Mesenchymal stem cell (in vitro differentiated cells and primary cell): ENCODE measurements around the gene MYOG.

Experiments used
- DNase-seq: peaks from one replicate; pipeline ENCODE4 v3.0.0-alpha.2; 2013
- H2AFZ ChIP-seq: one replicate; pipeline ENCODE4 v1.6.1; 2013; ENCODE audit warnings: low read depth, mild to moderate bottlenecking, control low read depth, inconsistent platforms, low read length, moderate library complexity
- H2AK5ac ChIP-seq: 2 replicates; pipeline ENCODE4 v1.6.1; 2013; ENCODE audit warnings: low read length, moderate library complexity, mild to moderate bottlenecking, inconsistent platforms; ENCODE audit not compliant: severe bottlenecking
- H2BK120ac ChIP-seq: one replicate; pipeline ENCODE4 v1.6.1; 2013; ENCODE audit warnings: low read depth, mild to moderate bottlenecking, inconsistent platforms, low read length, moderate library complexity
- H2BK12ac ChIP-seq, 2 experiments: one replicate each; pipeline ENCODE4 v1.6.1; 2013; ENCODE audit warnings: inconsistent platforms in 2 of 2, low read length in 2 of 2, mild to moderate bottlenecking in 2 of 2, moderate library complexity in 2 of 2, control low read depth in 1 of 2
- H2BK15ac ChIP-seq: one replicate; pipeline ENCODE4 v1.6.1; 2013; ENCODE audit warnings: mild to moderate bottlenecking, low read depth, inconsistent platforms; ENCODE audit not compliant: poor library complexity, severe bottlenecking
- H2BK5ac ChIP-seq: 2 replicates; pipeline ENCODE4 v1.6.1; 2013; ENCODE audit warnings: low read depth, mild to moderate bottlenecking, low read length, control low read depth, inconsistent platforms; ENCODE audit not compliant: poor library complexity, severe bottlenecking
- H3K14ac ChIP-seq, 2 experiments: one replicate each; pipeline ENCODE4 v1.6.1; 2013; ENCODE audit warnings: inconsistent platforms in 2 of 2, low read length in 2 of 2, control low read depth in 1 of 2, mild to moderate bottlenecking in 1 of 2, moderate library complexity in 1 of 2
- H3K18ac ChIP-seq, 2 experiments: one replicate each; pipeline ENCODE4 v1.6.1; 2013; ENCODE audit warnings: inconsistent platforms in 2 of 2, low read length in 2 of 2, control low read depth in 1 of 2, low read depth in 1 of 2, mild to moderate bottlenecking in 1 of 2
- H3K23ac ChIP-seq, 2 experiments: one replicate each; pipeline ENCODE4 v1.6.1; 2013; ENCODE audit warnings: inconsistent platforms in 2 of 2, low read length in 2 of 2, mild to moderate bottlenecking in 2 of 2, moderate library complexity in 2 of 2, control low read depth in 1 of 2
- H3K27ac ChIP-seq: 2 replicates; pipeline ENCODE4 v1.5.1; 2013; ENCODE audit warnings: mild to moderate bottlenecking, moderate library complexity, low read length, control low read depth, inconsistent platforms; ENCODE audit not compliant: poor library complexity, severe bottlenecking
- H3K27me3 ChIP-seq, 2 experiments: 2 replicates each; pipeline versions ENCODE4 v1.6.1 to v1.7.0; 2013; ENCODE audit warnings: low read length in 2 of 2, mild to moderate bottlenecking in 2 of 2, moderate library complexity in 2 of 2, control low read depth in 1 of 2, inconsistent platforms in 1 of 2; ENCODE audit not compliant: control insufficient read depth in 1 of 2, insufficient read depth in 1 of 2
- H3K36me3 ChIP-seq, 2 experiments: 2 replicates each; pipeline versions ENCODE4 v1.6.1 to v1.7.0; 2013; ENCODE audit warnings: low read length in 2 of 2, control low read depth in 1 of 2, inconsistent platforms in 1 of 2, low read depth in 1 of 2, mild to moderate bottlenecking in 1 of 2; ENCODE audit not compliant: insufficient read depth in 2 of 2, control insufficient read depth in 1 of 2
- H3K4ac ChIP-seq, 2 experiments: one replicate each; pipeline ENCODE4 v1.6.1; 2013; ENCODE audit warnings: inconsistent platforms in 2 of 2, low read length in 2 of 2, mild to moderate bottlenecking in 2 of 2, moderate library complexity in 2 of 2, control low read depth in 1 of 2, low read depth in 1 of 2
- H3K4me1 ChIP-seq: 2 replicates; pipeline ENCODE4 v1.6.1; 2013; ENCODE audit warnings: low read depth, low read length, control low read depth; ENCODE audit not compliant: control insufficient read depth, insufficient read depth
- H3K4me2 ChIP-seq: 2 replicates; pipeline ENCODE4 v1.6.1; 2013; ENCODE audit warnings: low read length, mild to moderate bottlenecking, inconsistent platforms; ENCODE audit not compliant: poor library complexity, severe bottlenecking
- H3K4me3 ChIP-seq, 2 experiments: 2 replicates each; pipeline versions ENCODE4 v1.5.1 to v1.7.0; 2013; ENCODE audit warnings: low read length in 2 of 2, mild to moderate bottlenecking in 2 of 2, control low read depth in 1 of 2, low read depth in 1 of 2; ENCODE audit not compliant: insufficient read depth in 1 of 2
- H3K79me1 ChIP-seq: replicated peaks from 2 replicates; pipeline ENCODE4 v1.6.1; 2013; ENCODE audit warnings: mild to moderate bottlenecking, control low read depth, low read length, inconsistent platforms; ENCODE audit not compliant: poor library complexity, severe bottlenecking
- H3K9ac ChIP-seq: 2 replicates; pipeline ENCODE4 v1.7.0; 2013; ENCODE audit warnings: mild to moderate bottlenecking, low read length, moderate library complexity
- H3K9me3 ChIP-seq: 2 replicates; pipeline ENCODE4 v1.7.0; 2013; ENCODE audit warnings: mild to moderate bottlenecking, low read length; ENCODE audit not compliant: control insufficient read depth
- H4K8ac ChIP-seq: one replicate; pipeline ENCODE4 v1.6.1; 2013; ENCODE audit warnings: inconsistent platforms, mild to moderate bottlenecking, low read length, moderate library complexity
- H4K91ac ChIP-seq: one replicate; pipeline ENCODE4 v1.6.1; 2013; ENCODE audit warnings: mild to moderate bottlenecking, low read length, inconsistent platforms
- WGBS: methylation state at CpG from one replicate; pipeline ENCODE4 v1.1.7; 2013; ENCODE audit warnings: mixed read lengths; 5-methylcytosine and 5-hydroxymethylcytosine counted together

Gene MYOG

DNA sequence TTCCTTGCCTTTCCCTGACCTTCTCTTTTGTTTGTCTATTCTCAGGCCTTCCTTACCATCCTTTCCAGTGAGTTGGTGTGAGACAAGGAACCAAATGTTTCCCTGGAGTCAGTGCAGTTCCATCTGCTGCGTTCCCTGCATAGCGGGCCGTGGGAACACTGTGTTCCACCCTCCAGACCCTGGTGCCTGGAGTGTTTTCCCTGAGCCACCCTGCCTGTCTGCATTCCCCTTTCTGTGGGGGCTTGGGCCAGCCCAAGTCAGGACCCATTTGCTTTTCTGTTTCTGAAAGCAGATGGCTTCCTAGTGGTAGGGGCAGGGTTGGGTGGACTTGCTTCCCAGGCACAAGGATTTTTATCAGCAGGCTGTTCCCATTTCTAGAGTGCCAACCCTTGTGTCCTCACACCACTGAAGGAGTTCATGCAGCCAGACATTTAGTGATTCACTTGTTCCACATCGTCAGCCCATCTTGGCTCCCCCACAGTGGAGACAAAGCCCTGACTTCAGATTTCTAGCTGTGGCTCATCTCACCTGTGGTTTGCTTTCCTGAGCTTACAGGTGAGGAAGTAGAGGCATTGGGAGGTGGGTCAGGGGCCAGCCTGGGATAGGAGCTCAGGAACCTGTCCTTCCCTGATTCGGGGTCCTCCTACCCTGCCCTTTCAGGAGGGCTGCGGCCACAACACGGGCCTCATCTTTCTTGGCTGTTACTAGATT, 14.1 kb upstream of the MYOG start:
- Histone ChIP-seq H4K8ac (no peak overlapping the region), H3K9me3 (peaks cover 31% of the 10 kb centered on the region), H2BK120ac (no peak overlapping the region), H3K23ac (no peak overlapping the region), H3K14ac (no peak overlapping the region), H3K4me3 (no peak overlapping the region), H3K79me1 (no peaks in the 10 kb centered on the region), H3K27ac (no peak overlapping the region), H3K4ac (no peak overlapping the region), H3K18ac (no peak overlapping the region), H2BK12ac (no peak overlapping the region), H2AFZ (no peak overlapping the region), H3K4me2 (no peak overlapping the region), H2BK5ac (no peak overlapping the region), H3K9ac (no peak overlapping the region), H3K27me3 (peaks cover 44 to 58% of the 10 kb centered on the region in 2 experiments), H2BK15ac (no peak overlapping the region), H3K36me3 (no peaks in the 10 kb centered on the region), H2AK5ac (no peak overlapping the region), H3K4me1 (no peaks in the 10 kb centered on the region), H4K91ac (no peak overlapping the region)
- DNase-seq, result no peak
- WGBS, result 96% methylated on average over 7 of the region's 7 CpGs

DNA sequence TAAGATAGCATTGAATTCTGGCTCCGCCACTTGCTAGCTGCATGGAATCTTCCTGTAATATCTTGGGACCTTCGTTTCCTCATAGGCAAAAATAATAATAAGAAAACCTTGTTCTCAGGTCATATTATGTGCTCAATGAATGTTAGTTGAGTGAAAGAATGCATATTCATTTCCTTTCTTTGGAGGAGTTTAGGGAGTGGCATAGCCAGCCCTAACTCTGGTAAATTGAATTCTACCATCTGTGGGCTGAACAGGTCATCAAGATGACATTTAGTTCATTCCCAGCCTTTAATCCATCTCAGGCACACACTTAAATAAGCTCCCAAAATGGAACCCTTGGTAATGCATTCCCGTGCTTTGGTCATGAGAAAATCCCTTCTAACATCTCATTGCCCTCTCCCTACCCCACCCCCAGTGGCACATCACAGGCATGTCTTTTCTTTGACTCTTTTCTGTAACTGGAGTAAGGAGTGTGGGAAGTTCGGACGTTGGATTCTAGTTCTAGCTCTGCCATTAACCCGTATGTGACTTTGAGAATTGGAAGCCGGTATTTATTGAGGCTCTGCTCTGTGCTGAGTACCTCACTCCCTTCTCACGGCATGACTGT, 13.2 kb upstream of the MYOG start:
- H2BK15ac ChIP-seq, result no peak overlapping the region
- no peaks in the 10 kb centered on the region for H3K36me3 ChIP-seq
- H3K23ac ChIP-seq, result no peak overlapping the region
- H3K79me1 ChIP-seq, result no peaks in the 10 kb centered on the region
- H2AK5ac ChIP-seq, result no peak overlapping the region
- H3K14ac ChIP-seq, result no peak overlapping the region
- H3K9me3 ChIP-seq, result peaks cover 35% of the 10 kb centered on the region
- DNase-seq, result no peak
- no peak overlapping the region for H3K9ac ChIP-seq
- H3K4me3 ChIP-seq, result no peak overlapping the region
- no peak overlapping the region for H3K18ac ChIP-seq
- H2AFZ ChIP-seq, result no peak overlapping the region
- no peak overlapping the region for H3K4me2 ChIP-seq
- no peak overlapping the region for H2BK12ac ChIP-seq
- no peaks in the 10 kb centered on the region for H3K4me1 ChIP-seq
- no peak overlapping the region for H4K91ac ChIP-seq
- H2BK5ac ChIP-seq, result no peak overlapping the region
- H3K27me3 ChIP-seq, result peaks cover 44 to 58% of the 10 kb centered on the region in 2 experiments
- 84% methylated on average over 7 of the region's 8 CpGs for WGBS
- no peak overlapping the region for H3K27ac ChIP-seq
- H3K4ac ChIP-seq, result no peak overlapping the region
- H2BK120ac ChIP-seq, result no peak overlapping the region
- H4K8ac ChIP-seq, result no peak overlapping the region

DNA sequence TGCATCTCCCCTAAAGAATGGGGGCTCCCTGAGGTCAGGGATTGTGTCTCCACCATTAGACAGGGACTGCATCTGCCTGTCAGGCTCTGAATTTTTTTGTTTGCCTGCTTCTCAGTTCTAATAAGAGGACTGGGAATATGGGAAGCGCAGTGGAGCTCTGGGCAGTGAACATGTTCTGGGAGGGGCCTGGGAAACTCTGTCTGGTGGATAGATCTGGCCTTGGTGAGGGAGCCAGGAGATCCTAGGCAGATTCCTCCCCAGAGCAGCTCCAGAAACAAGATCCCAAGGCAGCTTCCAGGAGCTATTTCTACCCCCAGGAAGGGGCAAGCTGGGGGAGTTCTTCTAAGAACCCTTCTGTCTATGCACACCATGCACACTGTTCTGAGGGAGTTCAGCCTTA, 12.6 kb upstream of the MYOG start:
- Histone ChIP-seq H3K36me3 (no peaks in the 10 kb centered on the region), H3K27ac (no peak overlapping the region), H2AFZ (no peak overlapping the region), H3K9ac (no peak overlapping the region), H3K4me2 (no peak overlapping the region), H3K4me1 (no peaks in the 10 kb centered on the region), H3K4ac (no peak overlapping the region), H4K91ac (no peak overlapping the region), H2AK5ac (no peak overlapping the region), H2BK120ac (no peak overlapping the region), H3K4me3 (no peak overlapping the region), H2BK12ac (no peak overlapping the region), H3K27me3 (peaks cover 39 to 55% of the 10 kb centered on the region in 2 experiments), H3K14ac (no peak overlapping the region), H2BK15ac (no peak overlapping the region), H3K9me3 (peaks cover 35% of the 10 kb centered on the region), H4K8ac (no peak overlapping the region), H3K23ac (no peak overlapping the region), H3K18ac (no peak overlapping the region), H3K79me1 (no peaks in the 10 kb centered on the region), H2BK5ac (no peak overlapping the region)
- 91% methylated on average over 1 of the region's 1 CpG for WGBS
- no peak for DNase-seq

DNA sequence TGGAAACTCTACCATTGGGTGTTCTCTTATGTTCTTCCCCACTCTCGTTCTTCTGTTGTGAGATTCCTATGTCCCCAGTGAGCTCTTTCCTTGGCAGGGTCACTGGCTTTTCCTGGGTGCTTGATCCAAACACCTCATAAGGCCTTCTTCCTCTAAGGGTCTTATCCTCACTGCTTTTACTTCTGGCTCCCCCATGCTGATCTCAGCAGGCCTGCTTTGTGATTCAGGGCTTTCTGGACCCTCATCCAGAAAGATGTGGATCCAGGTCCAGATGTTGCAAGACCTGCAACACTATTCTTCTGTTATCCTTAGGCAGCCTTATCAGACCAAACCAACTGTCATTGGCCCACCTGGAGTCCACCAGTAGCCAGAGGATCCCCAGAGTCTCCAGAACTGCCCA, 11.2 kb upstream of the MYOG start:
- no peak overlapping the region for H3K14ac ChIP-seq
- peaks cover 36 to 52% of the 10 kb centered on the region in 2 experiments for H3K27me3 ChIP-seq
- H3K4me3 ChIP-seq, result no peak overlapping the region
- H3K9me3 ChIP-seq, result peaks cover 35% of the 10 kb centered on the region
- H3K18ac ChIP-seq, result no peak overlapping the region
- no peak overlapping the region for H2BK5ac ChIP-seq
- no peak overlapping the region for H4K91ac ChIP-seq
- DNase-seq, result no peak
- no peak overlapping the region for H2AK5ac ChIP-seq
- no peaks in the 10 kb centered on the region for H3K79me1 ChIP-seq
- H3K4me2 ChIP-seq, result no peak overlapping the region
- H2BK15ac ChIP-seq, result no peak overlapping the region
- H3K27ac ChIP-seq, result no peak overlapping the region
- 69% methylated on average over 1 of the region's 1 CpG for WGBS
- no peaks in the 10 kb centered on the region for H3K36me3 ChIP-seq
- no peak overlapping the region for H3K9ac ChIP-seq
- H2BK12ac ChIP-seq, result no peak overlapping the region
- H3K4me1 ChIP-seq, result no peaks in the 10 kb centered on the region
- no peak overlapping the region for H3K23ac ChIP-seq
- H2BK120ac ChIP-seq, result no peak overlapping the region
- H4K8ac ChIP-seq, result no peak overlapping the region
- no peak overlapping the region for H3K4ac ChIP-seq
- H2AFZ ChIP-seq, result no peak overlapping the region
